HFFc6 (cell line): Measurements from ENCODE around the gene CHST11. TPM values are rescaled to one million over a fixed set of nuclear protein-coding genes. Genes with fewer than 3 reads are reported as not detected.

ENCODE experiments used
- DNase-seq: peaks from one replicate; pipeline ENCODE4 v3.0.0-alpha.2; 2018
- H3K27ac Mint-ChIP-seq: 2 replicates; pipeline ENCODE4 v1.8.0; 2020; ENCODE audit warnings: mild to moderate bottlenecking, mixed read lengths
- H3K27me3 Mint-ChIP-seq: 2 replicates; pipeline ENCODE4 v1.8.0; 2021; ENCODE audit warnings: mild to moderate bottlenecking, moderate library complexity, mixed read lengths; ENCODE audit not compliant: insufficient read depth
- H3K36me3 Mint-ChIP-seq: 2 replicates; pipeline ENCODE4 v1.8.0; 2021; ENCODE audit warnings: low read depth, mixed read lengths
- H3K4me1 Mint-ChIP-seq: 2 replicates; pipeline ENCODE4 v1.8.0; 2020; ENCODE audit warnings: low read depth, mixed read lengths
- H3K4me3 Mint-ChIP-seq: 2 replicates; pipeline ENCODE4 v1.8.0; 2020; ENCODE audit warnings: mild to moderate bottlenecking, moderate library complexity, mixed read lengths
- H3K9me3 Mint-ChIP-seq: 2 replicates; pipeline ENCODE4 v1.8.0; 2020; ENCODE audit warnings: mild to moderate bottlenecking, mixed read lengths
- CTCF ChIP-seq: fragments of 200-600 bp; sonication (generic); IDR thresholded peaks from 2 replicates; pipeline ENCODE4 v1.5.0; 2021; ENCODE audit warnings: antibody characterized with exemption, mild to moderate bottlenecking
- total RNA-seq, 6 experiments: library from RNA; stranded (reverse); fragmentation: NEBNext Ultra II Directional; extraction: Animal tissue kit (Norgen Biotek cat#: 25700); gene quantifications; 2 replicates in 1 of 6; 3 replicates in 5 of 6; pipeline ENCODE4 v1.2.3, GENCODE V29; 2021

CHST11 gene
- total RNA-seq, 6 experiments from 2014 or later = 2.4 to 4.3 (median 3.8) TPM

- H3K9me3 Mint-ChIP-seq = no peaks in the 10 kb centered on the region
- no peak for TF ChIP-seq CTCF
- peak overlapping the region; percentile 70 for H3K4me3 Mint-ChIP-seq
- H3K36me3 Mint-ChIP-seq = no peaks in the 10 kb centered on the region
- H3K27me3 Mint-ChIP-seq = peaks cover 3% of the 10 kb centered on the region; the same call in 1 of the 2 replicates
- H3K27ac Mint-ChIP-seq = peak overlapping the region; percentile 75
- no peak for DNase-seq
- H3K4me1 Mint-ChIP-seq = peaks cover 30% of the 10 kb centered on the region
These were observed 215.3 kb downstream of the CHST11 start for GRCh38 chr12:104672096-104672445.

GRCh38 chr12:104672501-104673265, 215.9 kb downstream of the CHST11 start:
- Mint-ChIP-seq H3K27me3 (peaks cover 3% of the 10 kb centered on the region; the same call in 1 of the 2 replicates), H3K36me3 (no peaks in the 10 kb centered on the region), H3K4me1 (peaks cover 30% of the 10 kb centered on the region), H3K9me3 (no peaks in the 10 kb centered on the region), H3K27ac (no peak overlapping the region), H3K4me3 (peak overlapping the region; percentile 14; the same call in 1 of the 2 replicates)
- no peak for TF ChIP-seq CTCF
- no peak for DNase-seq

- H3K36me3 Mint-ChIP-seq = no peaks in the 10 kb centered on the region
These were observed 216.5 kb downstream of the CHST11 start for GRCh38 chr12:104673294-104673693.

GRCh38 chr12:104673696-104674482, 217.1 kb downstream of the CHST11 start:
- no peak overlapping the region for H3K4me3 Mint-ChIP-seq
- no peak overlapping the region for H3K27ac Mint-ChIP-seq
- no peaks in the 10 kb centered on the region for H3K36me3 Mint-ChIP-seq
- peak; percentile 19 for DNase-seq
- H3K9me3 Mint-ChIP-seq = no peaks in the 10 kb centered on the region
- H3K27me3 Mint-ChIP-seq = peaks cover 3% of the 10 kb centered on the region
- no peak for TF ChIP-seq CTCF
- H3K4me1 Mint-ChIP-seq = peaks cover 30% of the 10 kb centered on the region

More at GRCh38 chr12:104673294-104673693, 216.5 kb downstream of the CHST11 start:
- no peak for TF ChIP-seq CTCF
- DNase-seq = no peak
- peaks cover 3% of the 10 kb centered on the region; the same call in 1 of the 2 replicates for H3K27me3 Mint-ChIP-seq
- no peak overlapping the region for H3K4me3 Mint-ChIP-seq
- no peaks in the 10 kb centered on the region for H3K9me3 Mint-ChIP-seq
- H3K4me1 Mint-ChIP-seq = peaks cover 30% of the 10 kb centered on the region
- no peak overlapping the region for H3K27ac Mint-ChIP-seq

GRCh38 chr12:104676636-104677035, 219.9 kb downstream of the CHST11 start:
- DNase-seq = no peak
- no peaks in the 10 kb centered on the region for H3K9me3 Mint-ChIP-seq
- H3K4me1 Mint-ChIP-seq = peaks cover 25% of the 10 kb centered on the region
- H3K27ac Mint-ChIP-seq = no peak overlapping the region
- no peaks in the 10 kb centered on the region for H3K36me3 Mint-ChIP-seq
- peaks cover 4% of the 10 kb centered on the region for H3K27me3 Mint-ChIP-seq
- no peak for TF ChIP-seq CTCF
- H3K4me3 Mint-ChIP-seq = no peak overlapping the region
